Measurements from ENCODE around the gene MGAT3. TPM values are rescaled to one million over a fixed set of nuclear protein-coding genes. Genes with fewer than 3 reads are reported as not detected.

MGAT3 gene
- total and polyA plus RNA-seq, 2 donors from 2014 or later, result 2.7 to 5.4 TPM

DNA sequence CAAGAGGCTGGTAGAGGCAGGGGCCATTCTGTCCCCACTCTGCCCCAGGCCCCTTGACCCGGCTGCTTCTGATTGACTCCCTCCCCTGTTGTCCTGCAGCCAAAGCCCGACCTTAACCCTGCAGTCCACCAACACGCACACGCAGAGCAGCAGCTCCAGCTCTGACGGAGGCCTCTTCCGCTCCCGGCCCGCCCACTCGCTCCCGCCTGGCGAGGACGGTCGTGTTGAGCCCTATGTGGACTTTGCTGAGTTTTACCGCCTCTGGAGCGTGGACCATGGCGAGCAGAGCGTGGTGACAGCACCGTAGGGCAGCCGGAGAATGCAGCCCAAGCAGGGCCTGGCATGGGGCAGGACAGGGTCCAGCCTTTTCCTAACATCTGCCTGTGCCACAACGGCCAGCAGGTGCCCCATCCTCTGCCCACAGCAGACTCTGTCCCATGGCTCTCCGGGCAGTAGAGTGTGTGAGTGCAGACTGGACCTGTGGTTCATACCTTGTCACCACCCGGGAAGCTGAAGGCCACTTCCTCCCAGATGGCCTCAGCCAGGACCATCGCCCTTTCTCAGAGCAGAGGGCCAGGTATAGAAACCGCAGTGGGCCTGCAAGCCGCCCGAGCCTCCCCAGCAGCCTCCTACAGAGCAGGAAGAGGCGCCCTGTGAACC is 26.8 kb upstream of the MGAT3 start:
- FAIRE-seq (no peak), DNase-seq (no peak)
- intact Hi-C loops (cut with DNase I), result no loop called here
- no peak overlapping the region for H3K4me3 ChIP-seq (ENCODE audit: low read length in 3 of 3)
- no peaks in the 10 kb centered on the region for H3K27me3 ChIP-seq (ENCODE audit: control insufficient read depth, insufficient read depth, low read length)
- TF ChIP-seq, protein P1, sequence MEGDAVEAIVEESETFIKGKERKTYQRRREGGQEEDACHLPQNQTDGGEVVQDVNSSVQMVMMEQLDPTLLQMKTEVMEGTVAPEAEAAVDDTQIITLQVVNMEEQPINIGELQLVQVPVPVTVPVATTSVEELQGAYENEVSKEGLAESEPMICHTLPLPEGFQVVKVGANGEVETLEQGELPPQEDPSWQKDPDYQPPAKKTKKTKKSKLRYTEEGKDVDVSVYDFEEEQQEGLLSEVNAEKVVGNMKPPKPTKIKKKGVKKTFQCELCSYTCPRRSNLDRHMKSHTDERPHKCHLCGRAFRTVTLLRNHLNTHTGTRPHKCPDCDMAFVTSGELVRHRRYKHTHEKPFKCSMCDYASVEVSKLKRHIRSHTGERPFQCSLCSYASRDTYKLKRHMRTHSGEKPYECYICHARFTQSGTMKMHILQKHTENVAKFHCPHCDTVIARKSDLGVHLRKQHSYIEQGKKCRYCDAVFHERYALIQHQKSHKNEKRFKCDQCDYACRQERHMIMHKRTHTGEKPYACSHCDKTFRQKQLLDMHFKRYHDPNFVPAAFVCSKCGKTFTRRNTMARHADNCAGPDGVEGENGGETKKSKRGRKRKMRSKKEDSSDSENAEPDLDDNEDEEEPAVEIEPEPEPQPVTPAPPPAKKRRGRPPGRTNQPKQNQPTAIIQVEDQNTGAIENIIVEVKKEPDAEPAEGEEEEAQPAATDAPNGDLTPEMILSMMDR (IDR thresholded peaks at IDR 0.05; ENCODE audit: borderline replicate concordance, extremely low read depth, insufficient read depth), result no peak
- H3K9me3 ChIP-seq (ENCODE audit: control insufficient read depth in 2 of 3, insufficient read depth in 1 of 3, low read length in 3 of 3), result no peaks in the 10 kb centered on the region
- no peak overlapping the region for H3K9ac ChIP-seq (ENCODE audit: low read length in 3 of 3)
- peaks cover 0 to 14% (median 6%) of the 10 kb centered on the region in 3 donors for H3K4me1 ChIP-seq (ENCODE audit: control insufficient read depth in 2 of 3, insufficient read depth in 2 of 3, low read depth in 1 of 3, low read length in 3 of 3)
- H3K36me3 ChIP-seq (ENCODE audit: control insufficient read depth in 2 of 3, insufficient read depth in 3 of 3, low read length in 3 of 3), result peaks cover 0 to 33% (median 14%) of the 10 kb centered on the region in 3 donors
- H3K27ac ChIP-seq (ENCODE audit: low read depth in 2 of 2, low read length in 2 of 2), result peak overlapping the region in 1 of 2 donors; percentile 70

DNA sequence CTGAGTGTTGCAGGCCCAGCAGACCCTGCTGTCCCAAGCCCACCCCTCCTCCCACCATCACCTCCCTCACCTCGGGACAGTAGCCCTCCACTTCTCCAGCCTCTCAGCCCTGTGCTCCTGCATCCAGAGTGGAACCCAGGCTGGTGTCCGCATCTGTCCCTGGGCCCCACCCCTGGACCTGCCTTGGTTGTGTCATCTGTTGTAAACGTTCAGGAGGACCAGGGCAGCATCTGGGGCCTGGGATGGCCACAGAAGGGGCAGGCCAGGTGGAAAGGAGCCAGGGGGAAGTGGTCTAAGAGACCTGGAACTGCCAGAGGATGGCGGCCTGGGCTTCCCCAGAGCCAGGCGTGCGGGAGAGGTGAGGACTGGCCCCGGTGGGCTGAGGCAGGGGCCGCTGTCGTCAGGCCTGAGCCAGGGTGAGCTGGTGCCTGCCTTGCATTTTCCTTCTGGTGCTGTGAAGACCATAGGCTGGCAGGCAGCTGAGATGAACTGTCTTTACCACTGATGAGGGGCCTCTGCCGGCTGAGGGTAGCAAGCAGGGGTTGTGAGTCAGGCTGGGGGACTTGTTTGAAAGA is 26.1 kb upstream of the MGAT3 start:
- H3K9ac ChIP-seq (ENCODE audit: low read length in 3 of 3), result peak overlapping the region in 1 of 3 donors; percentile 51
- no peaks in the 10 kb centered on the region for H3K27me3 ChIP-seq (ENCODE audit: control insufficient read depth, insufficient read depth, low read length)
- TF ChIP-seq, protein P1 (IDR thresholded peaks at IDR 0.05; ENCODE audit: borderline replicate concordance, extremely low read depth, insufficient read depth), result no peak
- H3K9me3 ChIP-seq (ENCODE audit: control insufficient read depth in 2 of 3, insufficient read depth in 1 of 3, low read length in 3 of 3), result no peaks in the 10 kb centered on the region
- intact Hi-C loops (cut with DNase I), result no loop called here
- no peak overlapping the region for H3K4me3 ChIP-seq (ENCODE audit: low read length in 3 of 3)
- H3K4me1 ChIP-seq (ENCODE audit: control insufficient read depth in 2 of 3, insufficient read depth in 2 of 3, low read depth in 1 of 3, low read length in 3 of 3), result peaks cover 0 to 14% (median 6%) of the 10 kb centered on the region in 3 donors
- DNase-seq, result no peak
- peak overlapping the region; percentile 77 to 85 for H3K27ac ChIP-seq (ENCODE audit: low read depth in 2 of 2, low read length in 2 of 2)
- no peak for FAIRE-seq
- peaks cover 0 to 33% (median 14%) of the 10 kb centered on the region in 3 donors for H3K36me3 ChIP-seq (ENCODE audit: control insufficient read depth in 2 of 3, insufficient read depth in 3 of 3, low read length in 3 of 3)

DNA sequence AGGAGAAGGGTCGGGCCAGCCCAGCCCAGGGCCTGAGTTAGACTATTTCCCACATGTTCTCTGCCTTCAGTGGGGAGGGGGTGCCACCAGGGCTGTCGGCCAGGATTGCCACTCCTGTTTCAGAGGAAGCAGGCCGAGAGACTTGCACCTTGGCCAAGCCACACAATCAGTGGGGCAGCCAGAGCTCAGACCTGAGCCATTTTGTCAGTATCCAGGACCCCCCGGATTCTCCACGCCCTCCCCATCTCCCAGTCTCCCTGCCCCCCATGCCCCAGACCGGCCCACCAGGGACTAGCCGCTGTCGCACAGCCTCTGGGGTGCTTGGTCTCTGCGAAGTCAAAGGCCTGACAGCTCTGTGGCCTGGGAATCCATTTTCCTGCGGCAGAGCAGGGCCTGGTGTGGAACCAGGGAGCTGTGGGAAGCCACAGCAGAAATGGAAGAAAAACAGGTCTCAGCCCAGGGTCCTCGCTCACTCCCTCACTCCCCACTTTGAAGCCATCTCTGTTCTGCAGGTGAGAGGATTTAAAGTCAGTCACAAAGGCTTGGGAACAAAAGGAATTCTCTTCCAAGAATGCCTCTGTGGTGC is 25.5 kb upstream of the MGAT3 start:
- FAIRE-seq (no peak), DNase-seq (peak in 1 of 5 donors; percentile 53)
- peaks cover 0 to 28% (median 11%) of the 10 kb centered on the region in 3 donors for H3K36me3 ChIP-seq (ENCODE audit: control insufficient read depth in 2 of 3, insufficient read depth in 3 of 3, low read length in 3 of 3)
- no peaks in the 10 kb centered on the region for H3K27me3 ChIP-seq (ENCODE audit: control insufficient read depth, insufficient read depth, low read length)
- no peak overlapping the region for H3K4me3 ChIP-seq (ENCODE audit: low read length in 3 of 3)
- peak overlapping the region in 1 of 3 donors; percentile 51 for H3K9ac ChIP-seq (ENCODE audit: low read length in 3 of 3)
- peaks cover 0 to 14% (median 6%) of the 10 kb centered on the region in 3 donors for H3K4me1 ChIP-seq (ENCODE audit: control insufficient read depth in 2 of 3, insufficient read depth in 2 of 3, low read depth in 1 of 3, low read length in 3 of 3)
- intact Hi-C loops (cut with DNase I), result no loop called here
- TF ChIP-seq, protein P1 (IDR thresholded peaks at IDR 0.05; ENCODE audit: borderline replicate concordance, extremely low read depth, insufficient read depth), result no peak
- peak overlapping the region; percentile 77 to 85 for H3K27ac ChIP-seq (ENCODE audit: low read depth in 2 of 2, low read length in 2 of 2)
- no peaks in the 10 kb centered on the region for H3K9me3 ChIP-seq (ENCODE audit: control insufficient read depth in 2 of 3, insufficient read depth in 1 of 3, low read length in 3 of 3)

All from kidney (tissue), 14 donors.